ENCODE data around the gene RXRB. TPM values are rescaled to one million over a fixed set of nuclear protein-coding genes. Genes with fewer than 3 reads are reported as not detected.

Gene RXRB
- total and polyA plus RNA-seq, 2 of the 13 experiments (the other 11 are each of a cell fraction or from before 2014, with no cell fraction given), result 26.7 to 55.7 TPM

- TF ChIP-seq ZNF3 (CRISPR knock-in tag; IDR thresholded peaks at IDR 0.05) (no peak), SRSF1 (optimal IDR thresholded peaks at IDR 0.05; ENCODE audit: low read depth, low read length) (no peak), SOX6 (IDR thresholded peaks at IDR 0.05) (no peak), SOX6 (CRISPR knock-in tag; IDR thresholded peaks at IDR 0.05) (peak; percentile 27; the same call in 1 of the 2 replicates), NFE2 (CRISPR knock-in tag; IDR thresholded peaks at IDR 0.05) (no peak), E2F2 (CRISPR knock-in tag; IDR thresholded peaks at IDR 0.05; ENCODE audit: borderline replicate concordance) (no peak), PHF8 (CRISPR knock-in tag; IDR thresholded peaks at IDR 0.05) (no peak), MIER3 (CRISPR knock-in tag; IDR thresholded peaks at IDR 0.05; ENCODE audit: borderline replicate concordance) (peak; percentile 44; the same call in 1 of the 2 replicates), DNMT1 (CRISPR knock-in tag; IDR thresholded peaks at IDR 0.05) (no peak), ZNF615 (CRISPR knock-in tag; IDR thresholded peaks at IDR 0.05; ENCODE audit: borderline replicate concordance) (no peak), SSRP1 (CRISPR knock-in tag; IDR thresholded peaks at IDR 0.05) (no peak), ZBTB14 (CRISPR knock-in tag; IDR thresholded peaks at IDR 0.05) (no peak), HOMEZ (CRISPR knock-in tag; IDR thresholded peaks at IDR 0.05; ENCODE audit: low read depth) (no peak), HMG20B (CRISPR knock-in tag; conservative IDR thresholded peaks at IDR 0.05) (0 out of 2 replicates have a peak, but pooled peaks have one; percentile 8), FOXJ3 (CRISPR knock-in tag; IDR thresholded peaks at IDR 0.05; ENCODE audit: borderline replicate concordance) (no peak), STAT6 (CRISPR knock-in tag; IDR thresholded peaks at IDR 0.05; ENCODE audit: borderline replicate concordance) (no peak), GPN1 (CRISPR knock-in tag; IDR thresholded peaks at IDR 0.05; ENCODE audit: borderline replicate concordance) (no peak), ZNF672 (CRISPR knock-in tag; IDR thresholded peaks at IDR 0.05) (0 out of 2 replicates have a peak, but pooled peaks have one; percentile 75), YEATS2 (CRISPR knock-in tag; IDR thresholded peaks at IDR 0.05; ENCODE audit: borderline replicate concordance) (no peak), TRIM22 (IDR thresholded peaks at IDR 0.05) (no peak), KMT2B (CRISPR knock-in tag; IDR thresholded peaks at IDR 0.05) (no peak), DMAP1 (CRISPR knock-in tag; IDR thresholded peaks at IDR 0.05) (no peak), ZFX (CRISPR knock-in tag; IDR thresholded peaks at IDR 0.05; ENCODE audit: low read depth) (peak; percentile 45; the same call in 1 of the 2 replicates), NCOA2 (CRISPR knock-in tag; IDR thresholded peaks at IDR 0.05) (peak; percentile 52; the same call in 1 of the 2 replicates), SRY (CRISPR knock-in tag; IDR thresholded peaks at IDR 0.05) (no peak)
These were observed 9.9 kb downstream of the RXRB start (continued) for GRCh38 chr6:33190504-33191107.
